Thymus (tissue), 11 donors: ENCODE measurements around the gene TNFRSF12A. TPM values are rescaled to one million over a fixed set of nuclear protein-coding genes. Genes with fewer than 3 reads are reported as not detected.
A peak's percentile ranks its signal among the peaks of the same experiment; 100 is the strongest.
"Not testable (repeated sequence)": the region's sequence is repeated elsewhere in the genome, so short reads cannot be mapped to it uniquely, and the experiment has no call there.

Experiments
- DNase-seq, 9 donors: peaks; one replicate each; pipeline ENCODE4 v3.0.0-alpha.2; 2013; ENCODE audit warnings: low spot score in 9 of 9, low read depth in 6 of 9, missing footprints in 1 of 9
- H3K27ac ChIP-seq, 2 donors: one replicate each; pipeline ENCODE4 v1.5.1; 2013; ENCODE audit warnings: control low read depth in 1 of 2, low read depth in 1 of 2, low read length in 1 of 2, mild to moderate bottlenecking in 1 of 2, moderate library complexity in 1 of 2
- H3K27me3 ChIP-seq, 2 donors: one replicate each; pipeline ENCODE4 v1.5.1; 2013; ENCODE audit warnings: low read length in 1 of 2; ENCODE audit not compliant: control insufficient read depth in 2 of 2, insufficient read depth in 1 of 2
- H3K36me3 ChIP-seq, 2 donors: one replicate each; pipeline ENCODE4 v1.5.1; 2013; ENCODE audit warnings: low read length in 1 of 2, mild to moderate bottlenecking in 1 of 2, moderate library complexity in 1 of 2; ENCODE audit not compliant: control insufficient read depth in 2 of 2, insufficient read depth in 2 of 2
- H3K4me1 ChIP-seq, 2 donors: one replicate each; pipeline ENCODE4 v1.5.1; 2013; ENCODE audit warnings: low read length in 2 of 2; ENCODE audit not compliant: control insufficient read depth in 2 of 2, insufficient read depth in 2 of 2
- H3K4me3 ChIP-seq, 2 donors: one replicate each; pipeline ENCODE4 v1.5.1; 2013; ENCODE audit warnings: low read length in 2 of 2, control low read depth in 1 of 2, mild to moderate bottlenecking in 1 of 2
- H3K9me3 ChIP-seq, 2 donors: one replicate each; pipeline ENCODE4 v1.5.1; 2013; ENCODE audit warnings: low read length in 1 of 2, mild to moderate bottlenecking in 1 of 2; ENCODE audit not compliant: control insufficient read depth in 2 of 2, insufficient read depth in 1 of 2
- WGBS: extraction: QIAGEN DNeasy Blood & Tissue Kit; methylation state at CpG from one replicate; pipeline ENCODE4 v1.1.7; 2013; 5-methylcytosine and 5-hydroxymethylcytosine counted together
- polyA plus RNA-seq: library from polyadenylated mRNA; stranded (reverse); fragments of 200-250 nt; gene quantifications from one replicate; pipeline ENCODE4 v1.2.3, GENCODE V29; 2013
- total RNA-seq: library from RNA; stranded (reverse); fragments of 120-200 nt; gene quantifications from one replicate; pipeline ENCODE4 v1.2.4, GENCODE V29; 2013
- donor health status: healthy.

Gene TNFRSF12A
- total and polyA plus RNA-seq, 2 donors, result 5.1 to 46.9 TPM

DNA sequence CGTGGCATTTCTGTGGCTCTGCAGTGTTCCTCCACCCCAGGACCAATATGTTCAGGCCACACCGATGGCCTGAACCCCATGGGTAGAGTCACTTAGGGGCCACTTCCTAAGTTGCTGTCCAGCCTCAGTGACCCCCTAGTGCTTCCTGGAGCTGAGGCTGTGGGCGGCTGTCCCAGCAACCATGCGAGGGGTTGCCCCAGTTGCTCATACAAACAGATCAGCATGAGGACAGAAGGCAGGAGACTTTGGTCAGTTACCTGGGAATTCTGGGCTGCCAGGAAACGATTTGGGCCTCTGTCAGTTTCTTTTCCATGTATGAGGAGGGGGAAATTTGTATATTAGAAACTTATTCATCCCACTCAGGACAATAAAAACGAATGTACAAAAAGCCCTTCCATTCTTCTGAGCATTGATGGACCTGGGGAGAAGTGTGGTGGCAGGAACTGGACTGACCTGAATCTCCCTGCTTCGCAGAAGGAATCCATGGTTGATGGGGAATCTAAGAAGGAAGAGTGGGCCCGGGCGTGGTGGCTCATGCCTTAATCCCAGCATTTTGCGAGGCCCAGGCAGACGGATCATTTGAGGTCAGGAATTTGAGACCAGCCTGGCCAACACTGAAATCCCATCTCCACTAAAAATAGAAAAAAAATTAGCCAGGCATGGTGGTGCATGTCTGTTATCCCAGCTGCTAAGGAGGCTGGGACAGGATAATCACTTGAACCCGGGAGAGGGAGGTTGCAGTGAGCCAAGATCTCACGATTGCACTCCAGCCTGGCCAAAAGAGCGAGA, 40.4 kb downstream of the TNFRSF12A start:
- Histone ChIP-seq H3K36me3 (peaks cover 0 to 8% of the 10 kb centered on the region in 2 donors), H3K4me3 (no peak overlapping the region)

GRCh38 chr16:3062553-3062952, 42.4 kb downstream of the TNFRSF12A start:
- Histone ChIP-seq H3K4me3 (no peak overlapping the region), H3K27me3 (peaks cover 0 to 5% of the 10 kb centered on the region in 2 donors), H3K36me3 (peaks cover 0 to 2% of the 10 kb centered on the region in 2 donors), H3K9me3 (no peaks in the 10 kb centered on the region), H3K27ac (no peak overlapping the region), H3K4me1 (peaks cover 32 to 61% of the 10 kb centered on the region in 2 donors)
- no peak for DNase-seq
- 98% methylated on average over 6 of the region's 6 CpGs for WGBS

More for the DNA sequence above, 40.4 kb downstream of the TNFRSF12A start:
- WGBS, result 90% methylated on average over 14 of the region's 14 CpGs
- peaks cover 0 to 5% of the 10 kb centered on the region in 2 donors for H3K27me3 ChIP-seq
- DNase-seq, result no peak
- no peak overlapping the region for H3K27ac ChIP-seq
- peaks cover 30 to 49% of the 10 kb centered on the region in 2 donors for H3K4me1 ChIP-seq
- no peaks in the 10 kb centered on the region for H3K9me3 ChIP-seq

GRCh38 chr16:3063625-3064386, 43.6 kb downstream of the TNFRSF12A start:
- Histone ChIP-seq H3K36me3 (peaks cover 3 to 12% of the 10 kb centered on the region in 2 donors), H3K4me1 (peaks cover 34 to 64% of the 10 kb centered on the region in 2 donors), H3K27ac (no peak overlapping the region), H3K9me3 (no peaks in the 10 kb centered on the region), H3K4me3 (no peak overlapping the region), H3K27me3 (no peaks in the 10 kb centered on the region)
- no peak for DNase-seq
- 98% methylated on average over 8 of the region's 8 CpGs for WGBS

- Histone ChIP-seq H3K36me3 (peaks cover 13 to 19% of the 10 kb centered on the region in 2 donors), H3K27ac (peak within 1 kb of the TSS; percentile 51 to 64), H3K4me3 (peak within 1 kb of the TSS; percentile 50 to 83), H3K4me1 (peaks cover 27 to 64% of the 10 kb centered on the region in 2 donors), H3K27me3 (no peaks in the 10 kb centered on the region), H3K9me3 (no peaks in the 10 kb centered on the region)
- peak in 4 of 9 donors; percentile 55 to 77 (median 70) for DNase-seq
- 82% methylated on average over 13 of the region's 13 CpGs for WGBS
Observed at GRCh38 chr16:3065069-3065741, 45.0 kb downstream of the TNFRSF12A start, which contains the start of gene IL32. TSS of gene IL32 (plus strand) at chr16:3065640. CDS start at chr16:3065812, 172 bp downstream.

DNA sequence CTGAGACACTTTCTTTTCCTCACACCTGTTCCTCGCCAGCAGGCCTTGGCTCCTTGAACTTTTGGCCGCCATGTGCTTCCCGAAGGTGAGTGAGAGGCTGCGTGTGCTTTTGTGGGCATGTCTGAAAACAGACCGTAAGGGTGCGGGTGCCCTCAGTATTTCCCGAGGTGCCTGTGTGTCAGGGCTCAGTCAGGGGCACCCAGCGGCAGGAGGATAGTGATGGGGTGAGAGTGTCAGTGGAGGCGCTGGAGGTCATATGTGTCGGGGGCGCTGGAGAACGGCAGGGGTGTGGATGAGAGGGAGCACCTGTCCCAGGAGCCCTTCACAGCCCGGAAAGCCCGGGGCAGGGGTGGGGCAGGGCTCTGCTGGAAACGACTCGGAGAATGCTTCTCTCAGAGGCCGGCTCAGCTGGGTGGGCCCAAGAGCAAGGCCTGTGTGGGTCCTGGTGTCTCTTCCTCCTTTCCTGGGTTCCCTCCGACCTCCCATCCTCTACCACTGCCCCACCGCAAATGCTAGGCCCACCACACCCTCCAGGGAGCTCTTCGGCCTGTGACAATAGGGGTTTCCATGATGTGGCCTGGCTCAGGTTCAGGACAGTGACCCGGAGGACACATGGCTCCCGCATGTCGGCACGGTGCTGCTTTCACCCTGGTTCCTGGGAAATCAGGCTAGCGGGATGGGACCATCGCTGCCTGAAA, 45.7 kb downstream of the TNFRSF12A start:
- peaks cover 27 to 67% of the 10 kb centered on the region in 2 donors for H3K4me1 ChIP-seq
- DNase-seq, result no peak
- 85% methylated on average over 26 of the region's 26 CpGs for WGBS
- H3K27ac ChIP-seq, result peak overlapping the region; percentile 51 to 64
- peak overlapping the region; percentile 50 to 83 for H3K4me3 ChIP-seq
- H3K27me3 ChIP-seq, result no peaks in the 10 kb centered on the region
- no peaks in the 10 kb centered on the region for H3K9me3 ChIP-seq
- H3K36me3 ChIP-seq, result peaks cover 13 to 19% of the 10 kb centered on the region in 2 donors

DNA sequence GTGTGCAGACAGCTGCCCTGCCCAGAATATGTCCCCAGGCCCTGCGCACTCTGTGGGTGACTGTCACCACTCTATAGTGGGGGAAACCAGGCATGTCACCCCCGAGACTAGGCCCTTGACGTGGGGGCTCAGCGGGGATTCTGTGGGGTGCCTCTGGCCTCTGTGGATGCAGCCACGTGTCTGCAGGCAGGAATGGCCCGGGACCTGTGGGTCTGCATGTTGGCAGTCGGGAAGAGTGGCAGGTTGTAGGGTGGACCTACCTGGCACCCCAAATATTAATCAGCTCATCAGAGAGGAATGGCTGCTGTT, 46.2 kb downstream of the TNFRSF12A start:
- 89% methylated on average over 7 of the region's 7 CpGs for WGBS
- H3K4me1 ChIP-seq, result peaks cover 32 to 70% of the 10 kb centered on the region in 2 donors
- H3K9me3 ChIP-seq, result no peaks in the 10 kb centered on the region
- DNase-seq, result no peak
- no peaks in the 10 kb centered on the region for H3K27me3 ChIP-seq
- peak overlapping the region; percentile 50 to 83 for H3K4me3 ChIP-seq
- peak overlapping the region; percentile 38 to 51 for H3K27ac ChIP-seq
- peaks cover 13 to 19% of the 10 kb centered on the region in 2 donors for H3K36me3 ChIP-seq

DNA sequence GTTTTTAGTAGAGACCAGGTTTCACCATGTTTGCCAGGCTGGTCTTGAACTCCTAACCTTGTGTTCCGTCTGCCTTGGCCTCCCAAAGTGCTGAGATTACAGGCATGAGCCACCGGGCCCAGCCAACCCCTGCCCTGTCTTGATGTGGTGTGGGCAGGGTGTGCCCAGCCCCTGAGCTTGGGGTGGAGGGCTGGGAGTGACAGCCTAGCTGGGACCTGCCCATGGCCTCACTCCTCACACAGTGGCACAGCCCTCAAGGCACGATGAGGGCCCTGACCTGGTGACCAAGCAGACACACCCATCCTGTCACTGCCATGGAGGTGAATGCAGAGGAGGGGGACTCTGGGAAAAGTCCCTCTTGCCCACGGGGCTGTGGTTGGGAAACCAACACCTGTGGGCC, 48.3 kb downstream of the TNFRSF12A start:
- Histone ChIP-seq H3K27ac (peak overlapping the region; percentile 37 to 53), H3K27me3 (no peaks in the 10 kb centered on the region), H3K4me3 (peak overlapping the region in 1 of 2 donors; percentile 83), H3K9me3 (no peaks in the 10 kb centered on the region), H3K4me1 (peaks cover 41 to 83% of the 10 kb centered on the region in 2 donors), H3K36me3 (peaks cover 13 to 19% of the 10 kb centered on the region in 2 donors)
- no peak for DNase-seq
- 80% methylated on average over 4 of the region's 4 CpGs for WGBS

GRCh38 chr16:3069146-3069545, 49.0 kb downstream of the TNFRSF12A start:
- not testable (repeated sequence) for DNase-seq, H3K27me3 ChIP-seq, H3K27ac ChIP-seq, H3K9me3 ChIP-seq, H3K4me3 ChIP-seq
- peaks cover 48 to 89% of the 10 kb centered on the region in 2 donors for H3K4me1 ChIP-seq
- peaks cover 13 to 19% of the 10 kb centered on the region in 2 donors for H3K36me3 ChIP-seq
- WGBS, result 95% methylated on average over 10 of the region's 11 CpGs
